ENCODE data around the gene FSD2.
"Not testable (repeated sequence)": the region's sequence is repeated elsewhere in the genome, so short reads cannot be mapped to it uniquely, and the experiment has no call there.

The FSD2 gene

DNA sequence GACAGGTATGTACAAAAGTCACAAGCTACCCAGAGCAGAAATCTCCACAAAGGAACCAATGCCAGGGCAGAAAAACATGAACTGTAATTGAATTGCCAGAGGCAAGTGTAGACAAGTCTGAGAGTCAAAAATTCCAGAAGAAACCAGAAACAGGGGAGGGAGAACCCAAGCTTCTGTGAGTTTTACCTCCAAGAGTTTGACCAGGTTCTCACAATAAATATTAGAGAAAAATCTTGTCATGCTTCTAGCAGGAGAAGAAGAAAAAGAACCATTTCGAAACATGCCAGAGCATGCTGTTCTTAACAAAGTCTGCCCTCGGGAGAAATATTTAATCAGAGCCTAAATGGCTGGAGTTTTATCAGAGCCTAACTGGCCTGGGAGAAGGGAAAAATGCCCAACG is 63.7 kb downstream of the FSD2 start:
- no peak for DNase-seq (ENCODE audit: low spot score)

DNA sequence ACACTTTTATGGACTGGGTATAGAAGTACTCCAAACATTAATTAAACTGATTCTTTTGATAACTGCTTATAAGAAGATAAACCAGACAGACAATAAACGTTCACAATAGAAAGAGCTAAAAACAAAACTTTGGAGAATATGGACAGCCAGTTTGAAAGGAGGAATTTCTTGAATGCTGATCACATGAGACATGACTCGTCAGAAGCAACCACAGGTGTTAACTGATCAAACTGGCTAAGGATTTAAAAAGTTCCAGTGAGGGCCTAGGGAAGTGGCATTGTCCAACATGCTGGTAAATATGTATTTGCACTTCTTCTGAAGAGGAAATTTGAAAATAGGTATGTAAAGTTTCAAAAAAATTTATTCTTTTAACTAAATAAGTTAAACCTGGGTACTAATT is 66.8 kb downstream of the FSD2 start:
- DNase-seq (ENCODE audit: low spot score), result no peak

DNA sequence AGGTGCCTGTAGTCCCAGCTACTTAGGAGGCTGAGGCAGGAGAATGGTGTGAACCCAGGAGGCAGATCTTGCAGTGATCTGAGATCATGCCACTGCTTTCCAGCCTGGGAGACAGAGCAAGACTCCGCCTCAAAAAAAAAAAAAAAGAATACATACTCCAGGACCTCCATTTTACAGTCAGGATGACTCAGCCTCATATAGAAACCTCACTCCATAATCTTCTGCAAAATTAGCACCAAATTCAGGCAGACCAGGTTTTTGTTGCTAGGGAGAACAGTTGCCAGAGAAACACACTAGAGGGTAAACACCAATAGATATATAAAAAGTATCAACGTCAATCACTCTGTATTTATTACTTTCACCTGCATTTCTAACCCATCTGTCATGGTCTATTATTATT is 67.9 kb downstream of the FSD2 start:
- no peak for DNase-seq (ENCODE audit: low spot score)

DNA sequence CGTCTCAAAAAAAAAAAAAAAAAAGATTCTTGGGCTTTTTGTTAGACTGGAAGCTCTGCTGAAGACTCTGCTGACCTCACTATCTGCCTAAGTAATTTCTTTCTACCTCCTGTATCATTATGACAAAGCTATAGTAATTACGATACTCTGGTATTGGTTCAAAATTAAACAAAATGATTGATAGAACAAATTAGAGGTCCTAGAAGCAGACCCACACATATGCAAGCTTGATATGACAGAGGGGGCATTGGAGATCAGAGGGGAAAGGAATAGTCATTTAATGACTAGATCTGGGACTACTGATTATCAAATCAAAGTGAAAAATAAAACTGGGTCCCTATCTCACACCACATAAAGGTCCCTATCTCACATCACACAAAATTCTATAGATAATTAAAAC is 74.3 kb downstream of the FSD2 start:
- DNase-seq (ENCODE audit: low spot score), result no peak

DNA sequence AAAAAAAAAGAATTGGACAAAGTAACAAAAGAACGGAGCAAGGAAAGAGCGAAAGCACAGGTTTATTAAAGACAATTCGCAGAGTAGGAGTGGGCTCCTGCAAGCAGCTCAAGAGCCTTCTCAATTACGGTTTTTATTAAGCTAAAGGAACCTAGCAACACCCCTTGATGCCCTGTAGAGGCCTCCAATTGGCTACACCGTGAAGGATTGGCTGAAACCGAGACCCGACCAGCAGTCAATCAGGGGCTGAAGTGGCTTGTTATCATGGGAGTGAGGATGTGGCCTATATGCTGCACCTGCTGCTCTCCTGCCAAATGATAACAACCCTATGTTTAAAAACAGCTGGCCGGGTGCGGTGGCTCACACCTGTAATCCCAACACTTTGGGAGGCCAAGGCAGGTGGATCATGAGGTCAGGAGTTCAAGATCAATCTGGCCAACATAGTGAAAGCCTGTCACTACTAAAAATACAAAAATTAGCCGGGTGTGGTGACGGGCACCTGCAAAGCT is 75.8 kb downstream of the FSD2 start:
- no peak for DNase-seq (ENCODE audit: low spot score)

DNA sequence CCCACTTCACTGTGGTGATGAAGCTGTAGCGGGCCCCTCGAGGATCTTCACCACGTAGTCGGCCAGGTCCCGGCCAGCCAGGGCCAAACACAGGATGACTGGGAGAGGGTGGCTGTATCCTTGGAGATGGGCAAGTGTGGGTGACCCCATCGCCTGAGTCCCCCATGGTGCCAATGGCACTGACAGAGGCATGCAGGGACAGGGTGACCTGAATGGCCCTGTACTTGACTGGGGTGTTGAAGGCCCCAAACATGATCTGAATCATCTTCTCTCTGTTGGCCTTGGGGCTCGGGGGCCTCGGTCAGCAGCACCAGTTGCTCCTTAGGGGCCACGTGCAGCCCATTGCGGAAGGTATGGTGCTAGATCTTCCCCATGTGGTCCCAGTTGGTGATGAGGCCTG is 79.1 kb downstream of the FSD2 start:
- DNase-seq (ENCODE audit: low spot score), result no peak

DNA sequence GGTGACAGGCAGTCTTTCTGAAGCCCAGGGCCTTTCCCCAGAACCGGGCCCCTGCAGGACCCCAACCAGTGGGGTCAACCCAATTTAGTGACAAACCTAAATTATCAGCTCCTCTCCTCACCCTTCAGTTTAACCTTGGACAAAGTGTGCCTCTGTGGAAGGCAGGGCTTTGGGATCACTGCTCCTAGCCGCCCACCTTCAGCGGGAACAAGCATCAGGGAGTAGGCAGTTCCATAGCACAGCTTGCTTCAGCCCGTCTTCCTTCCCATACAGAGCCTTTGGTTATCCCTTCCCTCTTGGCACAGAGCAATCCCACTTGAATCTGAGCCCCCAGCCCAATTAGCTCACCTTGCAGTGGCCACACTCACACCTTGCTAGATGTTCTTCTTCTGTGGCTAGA is 90.9 kb downstream of the FSD2 start:
- no peak for DNase-seq (ENCODE audit: low spot score)

DNA sequence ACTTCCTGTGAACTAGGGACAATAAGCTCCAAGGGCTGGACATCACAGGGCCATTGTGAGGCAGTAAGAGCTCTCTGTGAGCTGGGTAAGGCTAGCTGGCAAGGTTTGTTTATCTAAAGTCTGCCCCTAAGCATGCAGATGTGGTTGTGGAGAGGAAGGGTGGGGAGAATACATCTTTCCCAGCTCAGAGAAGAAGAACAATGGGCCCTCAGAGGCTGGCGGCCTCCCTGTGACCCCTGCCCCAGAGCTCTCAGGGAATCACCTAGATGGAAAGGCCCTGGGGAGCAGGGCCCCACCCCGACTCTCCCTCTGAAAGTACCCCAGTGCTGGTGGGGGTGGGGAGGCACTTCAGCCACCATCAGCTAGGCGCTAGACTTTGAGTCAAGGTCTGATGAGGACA is 91.9 kb downstream of the FSD2 start:
- no peak for DNase-seq (ENCODE audit: low spot score)

DNA sequence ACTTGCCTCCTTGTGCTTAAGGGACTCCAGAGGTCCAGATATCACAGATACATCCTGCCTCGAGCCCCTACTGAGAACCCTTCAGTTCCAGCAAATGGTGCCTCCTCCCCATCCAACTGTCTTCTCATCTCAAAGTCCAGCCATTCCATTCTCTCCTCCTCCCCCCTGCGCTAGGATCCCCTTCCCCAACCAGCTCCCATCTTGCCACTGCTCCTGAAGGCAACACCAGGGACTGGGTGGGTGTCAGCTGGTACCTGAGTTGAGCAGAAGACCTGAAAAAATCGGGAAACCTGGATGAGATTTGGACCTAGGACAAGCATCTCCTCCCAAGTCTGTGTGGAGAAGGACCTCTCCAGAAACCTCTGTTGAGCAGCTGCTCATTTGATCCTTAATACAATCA is 93.8 kb downstream of the FSD2 start:
- DNase-seq (ENCODE audit: low spot score), result no peak

DNA sequence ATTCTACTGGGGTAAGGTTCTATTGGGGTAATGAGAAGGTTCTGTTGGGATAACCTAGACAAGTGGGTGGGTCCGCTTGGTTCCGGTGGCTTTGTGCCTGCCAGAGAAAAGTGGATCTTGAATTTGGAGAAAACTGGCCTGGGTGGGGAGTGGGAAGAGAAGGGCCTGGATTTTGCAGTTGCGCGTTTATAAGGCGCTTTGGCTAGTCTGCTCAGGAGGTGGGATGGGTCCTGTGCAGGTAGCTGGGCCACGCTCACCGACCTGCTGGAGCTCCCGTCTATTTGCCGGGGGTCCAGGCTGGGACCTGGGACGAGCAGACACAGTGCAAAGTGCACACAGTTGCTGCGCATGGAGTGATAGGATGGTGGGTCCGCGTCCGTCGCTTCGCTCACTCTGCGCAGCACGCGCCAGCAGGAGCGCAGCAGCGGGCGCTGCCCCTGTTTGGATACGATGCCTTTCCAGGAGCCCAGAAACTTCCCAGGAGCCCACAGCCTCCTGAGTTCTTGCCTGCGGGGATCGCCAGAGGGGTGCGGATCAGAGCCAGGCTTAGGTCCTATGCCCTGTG is 94.9 kb downstream of the FSD2 start:
- DNase-seq (ENCODE audit: low spot score), result no peak

DNA sequence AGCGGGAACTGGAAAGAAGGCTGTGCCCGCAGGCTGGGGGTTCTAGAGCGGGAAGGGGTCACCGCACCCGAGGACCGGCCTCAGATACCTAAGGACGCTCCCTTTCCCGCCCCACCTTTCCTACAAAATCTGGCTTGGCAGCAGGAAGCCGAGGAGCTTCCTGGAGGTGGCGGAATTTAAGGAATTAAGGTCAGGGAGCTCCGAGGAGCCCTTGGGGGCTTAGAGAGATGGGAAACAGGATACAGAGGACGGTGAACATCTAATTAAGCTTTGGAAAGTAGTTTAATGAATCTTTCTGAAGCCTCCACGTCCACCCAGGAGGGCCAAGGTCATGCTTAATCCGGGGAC is 95.7 kb downstream of the FSD2 start:
- DNase-seq (ENCODE audit: low spot score), result no peak

DNA sequence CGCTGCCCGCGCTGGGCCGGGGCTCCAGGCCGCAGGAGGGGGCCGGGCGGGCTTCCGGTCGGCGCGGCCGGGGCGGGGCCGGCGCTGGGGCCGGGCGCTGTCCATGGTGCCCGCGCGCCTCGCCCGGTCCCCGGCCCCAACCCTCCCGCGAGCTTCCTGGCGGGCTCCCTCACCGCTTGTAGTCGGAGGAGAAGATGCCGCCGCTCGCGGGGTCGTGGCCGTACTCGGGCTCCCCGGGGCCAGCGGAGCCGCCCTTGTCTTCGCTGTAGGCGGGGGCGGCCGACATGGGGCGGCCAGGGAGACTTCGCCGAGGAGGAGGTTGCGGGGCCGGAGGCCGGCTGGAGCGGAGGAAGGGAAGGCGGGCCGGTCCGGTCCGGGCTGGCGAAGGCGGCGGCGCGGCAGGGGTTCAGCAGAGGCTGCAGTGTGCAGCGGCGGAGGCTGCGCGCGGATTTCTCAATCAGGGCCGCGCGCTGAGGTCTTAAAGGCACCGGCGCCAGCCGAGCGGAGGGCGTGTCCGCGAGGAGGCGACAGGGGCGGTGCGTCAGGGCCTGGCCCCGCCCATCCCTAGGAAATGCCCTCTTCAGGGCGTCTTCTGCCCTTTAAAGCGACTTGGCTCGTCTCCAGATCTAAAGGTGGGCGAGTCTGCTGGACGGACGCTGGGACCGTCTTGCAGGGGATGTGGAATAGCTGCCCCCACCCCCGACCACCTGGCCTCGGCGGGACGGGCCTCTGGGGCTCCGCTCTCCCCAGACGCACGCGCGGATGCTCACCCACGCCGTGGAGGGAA is 96.3 kb downstream of the FSD2 start, which contains the start of gene AP3B2:
TSS of gene AP3B2 (minus strand) at position 455 of the 787 bp plus-strand sequence. CDS start at position 286, 169 bp downstream.
- peak; percentile 96 for DNase-seq (ENCODE audit: low spot score)

DNA sequence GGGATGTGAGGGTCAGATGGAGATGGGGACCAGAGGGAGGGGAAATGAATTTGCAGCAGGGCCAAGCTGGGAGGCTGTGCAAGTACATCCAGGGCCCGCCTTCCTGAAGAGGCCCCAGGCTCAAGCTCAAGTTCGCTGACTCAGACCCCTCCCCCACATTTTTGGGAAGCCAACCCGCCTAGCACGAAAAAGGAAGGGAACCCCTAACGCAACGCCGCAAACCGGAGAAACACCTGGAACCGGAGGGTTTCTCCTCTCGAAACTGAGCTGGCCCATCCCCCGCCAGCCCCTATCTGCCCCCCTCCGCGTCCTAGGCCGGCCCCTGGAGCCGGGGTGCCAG is 96.8 kb downstream of the FSD2 start:
- no peak for DNase-seq (ENCODE audit: low spot score)

DNA sequence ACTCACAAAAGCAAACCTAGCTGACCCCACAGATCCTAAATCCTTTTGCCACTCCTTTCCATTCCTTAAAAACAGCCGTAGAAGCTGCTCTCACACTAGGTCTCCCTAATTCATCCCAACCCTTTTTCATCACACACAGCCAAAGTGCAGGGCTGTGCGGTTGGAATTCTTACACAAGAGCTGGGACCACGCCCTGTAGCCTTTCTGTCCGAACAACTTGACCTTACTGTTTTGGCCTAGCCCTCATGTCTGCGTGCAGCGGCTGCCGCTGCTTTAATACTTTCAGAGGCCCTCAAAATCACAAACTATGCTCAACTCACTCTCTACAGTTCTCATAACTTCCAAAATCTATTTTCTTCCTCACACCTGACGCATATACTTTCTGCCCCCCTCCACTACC is 100.0 kb downstream of the FSD2 start:
- DNase-seq (ENCODE audit: low spot score), result not testable (repeated sequence)

Measured in iPS-NIHi11 (cell line).